Fibroblast of pulmonary artery (primary cell): ENCODE data around the gene CHCT1.
"Not testable (repeated sequence)": the region's sequence is repeated elsewhere in the genome, so short reads cannot be mapped to it uniquely, and the experiment has no call there.

Experiments used
- DNase-seq: peaks from one replicate; pipeline ENCODE4 v3.0.0-alpha.2; 2010; ENCODE audit warnings: low read depth
- H3K4me3 ChIP-seq: replicated peaks from 2 replicates; pipeline ENCODE4 v1.5.1; 2011; ENCODE audit warnings: low read depth, mild to moderate bottlenecking, control low read depth, low read length, moderate library complexity
- TF ChIP-seq, protein P1 (sequence below): IDR thresholded peaks from 2 replicates; pipeline ENCODE4 v1.5.1; 2011; ENCODE audit warnings: mild to moderate bottlenecking, control low read depth, low read length, inconsistent platforms; ENCODE audit errors: missing control alignments

Gene CHCT1

DNA sequence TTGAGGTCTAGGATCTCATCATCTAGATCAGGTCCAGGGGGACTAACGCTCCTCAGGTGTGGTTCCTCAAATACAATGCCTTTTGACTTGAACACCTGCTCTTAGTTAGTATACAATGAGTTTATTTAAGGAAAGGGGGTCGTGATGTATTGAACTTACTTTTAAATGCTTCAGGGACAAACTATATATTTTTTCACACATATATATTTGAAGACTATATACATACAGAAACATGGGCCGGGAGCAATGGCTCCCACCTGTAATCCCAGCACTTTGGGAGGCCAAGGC lies 18.8 kb upstream of the CHCT1 start:
- no peak overlapping the region for H3K4me3 ChIP-seq
- DNase-seq: no peak
- TF ChIP-seq, protein P1, sequence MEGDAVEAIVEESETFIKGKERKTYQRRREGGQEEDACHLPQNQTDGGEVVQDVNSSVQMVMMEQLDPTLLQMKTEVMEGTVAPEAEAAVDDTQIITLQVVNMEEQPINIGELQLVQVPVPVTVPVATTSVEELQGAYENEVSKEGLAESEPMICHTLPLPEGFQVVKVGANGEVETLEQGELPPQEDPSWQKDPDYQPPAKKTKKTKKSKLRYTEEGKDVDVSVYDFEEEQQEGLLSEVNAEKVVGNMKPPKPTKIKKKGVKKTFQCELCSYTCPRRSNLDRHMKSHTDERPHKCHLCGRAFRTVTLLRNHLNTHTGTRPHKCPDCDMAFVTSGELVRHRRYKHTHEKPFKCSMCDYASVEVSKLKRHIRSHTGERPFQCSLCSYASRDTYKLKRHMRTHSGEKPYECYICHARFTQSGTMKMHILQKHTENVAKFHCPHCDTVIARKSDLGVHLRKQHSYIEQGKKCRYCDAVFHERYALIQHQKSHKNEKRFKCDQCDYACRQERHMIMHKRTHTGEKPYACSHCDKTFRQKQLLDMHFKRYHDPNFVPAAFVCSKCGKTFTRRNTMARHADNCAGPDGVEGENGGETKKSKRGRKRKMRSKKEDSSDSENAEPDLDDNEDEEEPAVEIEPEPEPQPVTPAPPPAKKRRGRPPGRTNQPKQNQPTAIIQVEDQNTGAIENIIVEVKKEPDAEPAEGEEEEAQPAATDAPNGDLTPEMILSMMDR: no peak

DNA sequence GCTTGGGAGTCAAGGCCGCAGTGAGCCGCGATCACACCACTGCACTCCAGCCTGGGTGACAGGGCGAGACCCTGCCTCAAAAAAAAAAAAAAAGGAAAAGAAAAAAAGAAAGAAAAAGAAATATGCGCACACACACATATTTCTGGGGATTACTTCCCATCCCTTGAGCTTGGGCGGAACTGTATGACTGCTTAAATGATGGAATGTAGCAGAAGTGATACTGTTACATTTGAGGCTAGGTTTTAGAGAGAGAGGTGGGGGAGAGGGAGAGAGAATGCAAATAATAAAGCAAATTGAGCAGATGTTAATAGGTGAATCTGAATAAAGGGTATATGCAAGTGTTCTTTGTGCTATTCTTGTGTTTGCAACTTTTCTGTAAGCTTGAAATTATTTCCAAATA lies 18.3 kb upstream of the CHCT1 start:
- TF ChIP-seq, protein P1: no peak
- no peak overlapping the region for H3K4me3 ChIP-seq
- no peak for DNase-seq

DNA sequence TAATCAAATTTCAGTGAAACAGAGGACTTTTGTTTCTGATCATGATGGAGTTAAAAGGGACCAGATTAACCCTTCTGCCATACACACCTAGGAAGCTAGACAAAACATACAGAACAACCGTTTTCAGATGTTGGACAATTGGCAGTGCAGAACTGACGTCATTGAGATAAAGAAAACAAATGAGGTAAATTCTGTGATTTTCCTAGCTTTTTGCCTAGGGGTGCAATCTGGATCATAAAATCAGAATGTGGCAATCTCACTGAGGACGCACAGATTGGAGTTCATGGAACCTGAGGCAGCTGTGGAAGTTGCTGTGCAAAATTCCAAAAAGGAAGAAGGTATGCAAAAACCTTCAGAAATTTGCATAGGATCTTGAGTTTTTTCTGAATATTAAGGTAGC lies 15.4 kb upstream of the CHCT1 start:
- no peak for DNase-seq
- no peak overlapping the region for H3K4me3 ChIP-seq
- TF ChIP-seq, protein P1: no peak

DNA sequence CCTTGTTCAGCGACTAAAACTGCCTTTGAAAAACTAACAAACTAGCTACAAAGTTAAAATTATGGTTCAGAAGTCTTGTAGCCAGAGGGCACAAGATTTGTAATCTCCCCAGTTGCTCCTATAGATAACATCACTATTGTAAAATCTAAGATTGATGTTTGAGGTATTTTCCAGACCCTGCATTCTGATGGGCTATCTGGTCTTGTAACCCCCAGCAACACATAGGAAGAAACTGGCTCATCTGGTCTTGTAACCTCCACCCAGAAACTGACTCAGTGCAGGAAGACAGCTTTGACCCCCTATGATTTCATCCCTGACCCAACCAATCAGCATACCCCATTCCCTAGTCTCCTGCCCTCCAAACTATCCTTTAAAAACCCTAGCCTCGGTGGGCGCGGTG lies 12.3 kb upstream of the CHCT1 start:
- TF ChIP-seq, protein P1: no peak
- no peak for DNase-seq
- no peak overlapping the region for H3K4me3 ChIP-seq

DNA sequence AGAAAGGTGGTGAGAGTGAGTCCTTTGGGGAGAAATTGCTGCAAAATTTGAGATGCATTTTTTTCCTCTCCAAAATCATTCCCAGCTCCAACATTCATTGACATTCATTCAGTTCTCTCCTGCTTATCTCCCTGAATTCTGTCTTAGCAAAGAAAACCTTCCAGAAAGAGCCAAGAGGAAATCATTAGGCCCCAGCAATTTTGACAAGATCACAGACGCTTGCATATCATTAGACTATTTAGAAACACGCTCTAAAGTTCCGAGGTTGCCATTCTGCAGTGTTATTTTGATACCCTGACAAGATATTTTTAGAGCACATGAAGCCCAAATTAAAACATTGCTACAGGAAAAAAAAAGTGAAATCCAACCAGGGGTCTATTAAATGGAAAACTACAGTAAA lies 9.6 kb upstream of the CHCT1 start:
- no peak overlapping the region for H3K4me3 ChIP-seq
- DNase-seq: no peak
- TF ChIP-seq, protein P1: no peak

DNA sequence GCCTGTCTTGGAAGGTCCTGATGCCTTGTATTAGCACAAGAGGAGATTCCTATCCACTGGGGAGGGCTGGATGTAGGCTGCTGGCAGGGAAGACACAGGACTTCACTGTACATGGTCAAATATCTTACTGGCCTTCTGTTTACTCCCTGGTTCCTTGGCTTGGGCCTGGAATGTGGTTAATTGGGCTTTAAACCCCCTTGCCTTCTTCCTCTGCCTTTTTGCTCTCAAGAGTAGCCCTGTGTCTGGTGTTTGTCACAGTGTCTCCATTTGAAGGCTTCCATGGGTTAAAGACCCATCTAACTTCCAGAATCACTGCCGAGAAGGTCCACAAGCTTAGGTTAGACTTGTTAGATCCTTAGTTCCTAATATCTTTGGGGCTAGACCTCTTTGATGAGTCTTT lies 7.1 kb upstream of the CHCT1 start:
- DNase-seq: no peak
- TF ChIP-seq, protein P1: no peak
- no peak overlapping the region for H3K4me3 ChIP-seq

DNA sequence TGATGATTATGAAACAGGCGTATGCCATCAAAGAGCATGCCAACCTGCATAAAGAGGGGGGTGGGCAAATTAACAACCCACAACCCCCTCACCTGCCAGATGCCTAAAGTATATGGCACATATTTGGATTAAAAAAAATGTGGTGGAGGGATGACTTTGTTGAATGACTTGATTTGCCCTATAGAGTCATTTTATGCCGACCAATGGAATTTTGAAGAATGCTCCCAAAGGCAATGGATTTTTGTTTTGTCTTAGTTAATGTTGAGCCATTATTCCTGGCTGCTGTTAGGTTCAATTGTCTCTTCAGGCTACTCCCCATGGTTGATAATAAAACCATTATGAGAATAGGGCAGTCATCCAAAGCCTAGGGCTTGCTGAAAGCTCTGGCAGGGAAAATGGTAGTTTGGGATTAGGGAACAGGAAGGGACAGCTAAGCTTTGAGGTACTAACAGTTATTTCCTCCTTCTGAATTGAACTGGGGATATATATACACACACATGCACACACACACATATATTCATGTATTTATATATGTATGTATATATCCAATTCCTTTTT lies 5.8 kb upstream of the CHCT1 start:
- H3K4me3 ChIP-seq: no peak overlapping the region
- TF ChIP-seq, protein P1: no peak
- peak; percentile 70 for DNase-seq

DNA sequence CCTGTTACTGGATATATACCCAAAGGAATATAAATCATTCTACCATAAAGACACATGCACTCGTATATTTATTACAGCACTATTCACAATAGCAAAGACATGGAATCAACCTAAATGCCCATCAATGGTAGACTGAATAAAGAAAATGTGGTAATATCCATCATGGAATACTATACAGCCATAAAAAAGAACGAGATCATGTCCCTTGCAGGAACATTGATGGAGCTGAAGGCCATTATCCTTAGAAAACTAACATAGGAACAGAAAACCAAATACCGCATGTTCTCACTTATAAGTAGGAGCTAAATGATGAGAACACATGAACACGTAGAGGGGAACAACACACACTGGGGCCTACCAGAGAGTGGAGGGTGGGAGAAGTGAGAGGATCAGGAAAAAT lies 3.3 kb upstream of the CHCT1 start:
- not testable (repeated sequence) for H3K4me3 ChIP-seq, DNase-seq

DNA sequence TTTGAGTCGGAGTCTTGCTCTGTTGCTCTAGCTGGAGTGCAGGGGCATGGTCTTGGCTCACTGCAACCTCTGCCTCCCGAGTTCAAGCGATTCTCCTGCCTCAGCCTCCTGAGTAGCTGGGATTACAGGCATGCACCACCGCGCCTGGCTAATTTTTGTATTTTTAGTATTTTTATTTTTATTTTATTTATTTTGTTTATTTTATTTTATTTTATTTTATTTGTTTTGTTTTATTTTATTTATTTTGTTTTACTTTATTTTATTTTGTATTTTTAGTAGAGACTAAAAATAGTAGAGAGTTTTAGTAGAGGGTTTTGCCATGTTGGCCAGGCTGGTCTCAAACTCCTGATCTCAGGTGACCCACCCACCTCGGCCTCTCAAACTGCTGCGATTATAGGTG lies 2.4 kb upstream of the CHCT1 start:
- not testable (repeated sequence) for DNase-seq, H3K4me3 ChIP-seq
